Urothelium cell line (cell line): ENCODE measurements around the gene UGT1A10.
"Not testable (repeated sequence)": the region's sequence is repeated elsewhere in the genome, so short reads cannot be mapped to it uniquely, and the experiment has no call there.

Source experiments
- DNase-seq: peaks from one replicate; pipeline ENCODE4 v3.0.0; 2011; ENCODE audit warnings: low spot score, mixed read lengths
- FAIRE-seq: peaks from 2 replicates; lab custom pipeline; 2011; peaks lifted over from hg19 to GRCh38; lab: Jason Lieb, UNC

UGT1A10 gene

DNA sequence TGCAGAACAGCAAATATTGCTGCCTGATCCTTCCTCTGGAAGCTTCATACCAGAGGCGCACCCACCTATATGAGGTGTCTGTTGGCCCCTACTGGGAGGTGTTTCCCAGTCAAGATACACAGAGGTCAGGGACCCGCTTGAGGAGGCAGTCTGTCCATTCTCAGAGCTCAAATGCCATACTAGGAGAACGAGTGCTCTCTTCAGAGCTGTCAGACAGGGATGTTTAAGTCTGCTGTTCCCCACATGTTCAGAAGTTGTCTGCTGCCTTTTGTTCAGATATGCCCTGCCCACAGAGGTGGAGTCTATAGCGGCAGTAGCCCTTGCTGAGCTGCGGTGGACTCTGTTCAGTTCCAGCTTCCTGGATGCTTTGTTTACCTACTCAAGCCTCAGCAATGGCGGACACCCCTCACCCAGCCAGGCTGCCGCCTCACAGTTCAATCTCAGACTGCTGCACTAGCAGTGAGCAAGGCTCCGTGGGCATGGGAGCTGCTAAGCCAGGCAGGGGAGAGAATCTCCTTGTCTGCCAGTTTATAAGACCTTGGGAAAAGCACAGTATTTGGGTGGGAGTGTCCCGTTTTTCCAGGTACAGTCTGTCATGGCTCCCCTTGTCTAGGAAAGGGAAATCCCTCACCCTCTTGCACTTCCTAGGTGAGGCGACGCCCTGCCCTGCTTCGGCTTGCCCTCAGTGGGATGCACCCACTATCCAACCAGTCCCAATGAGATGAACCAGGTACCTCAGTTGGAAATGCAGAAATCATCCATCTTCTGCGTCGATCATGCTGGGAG lies 100.8 kb downstream of the UGT1A10 start:
- not testable (repeated sequence) for DNase-seq, FAIRE-seq

DNA sequence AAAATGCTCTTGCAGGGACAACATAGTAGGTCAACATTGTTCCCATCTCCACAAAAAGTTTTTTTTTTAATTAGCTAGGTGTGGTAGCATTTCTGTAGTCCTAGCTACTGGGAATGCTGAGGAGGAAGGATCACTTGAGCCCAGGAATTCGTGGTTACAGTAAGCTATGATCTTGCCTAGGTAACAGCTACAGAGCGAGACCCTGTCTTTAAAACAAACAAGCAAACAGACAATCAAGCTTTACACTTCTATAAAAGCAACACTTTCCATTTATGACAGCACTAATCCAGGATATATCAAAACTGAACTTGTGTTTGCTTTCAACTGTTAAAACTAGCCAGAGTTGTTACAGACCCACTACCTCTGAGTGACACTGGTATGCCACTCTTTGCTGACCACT lies 104.6 kb downstream of the UGT1A10 start:
- no peak for DNase-seq

DNA sequence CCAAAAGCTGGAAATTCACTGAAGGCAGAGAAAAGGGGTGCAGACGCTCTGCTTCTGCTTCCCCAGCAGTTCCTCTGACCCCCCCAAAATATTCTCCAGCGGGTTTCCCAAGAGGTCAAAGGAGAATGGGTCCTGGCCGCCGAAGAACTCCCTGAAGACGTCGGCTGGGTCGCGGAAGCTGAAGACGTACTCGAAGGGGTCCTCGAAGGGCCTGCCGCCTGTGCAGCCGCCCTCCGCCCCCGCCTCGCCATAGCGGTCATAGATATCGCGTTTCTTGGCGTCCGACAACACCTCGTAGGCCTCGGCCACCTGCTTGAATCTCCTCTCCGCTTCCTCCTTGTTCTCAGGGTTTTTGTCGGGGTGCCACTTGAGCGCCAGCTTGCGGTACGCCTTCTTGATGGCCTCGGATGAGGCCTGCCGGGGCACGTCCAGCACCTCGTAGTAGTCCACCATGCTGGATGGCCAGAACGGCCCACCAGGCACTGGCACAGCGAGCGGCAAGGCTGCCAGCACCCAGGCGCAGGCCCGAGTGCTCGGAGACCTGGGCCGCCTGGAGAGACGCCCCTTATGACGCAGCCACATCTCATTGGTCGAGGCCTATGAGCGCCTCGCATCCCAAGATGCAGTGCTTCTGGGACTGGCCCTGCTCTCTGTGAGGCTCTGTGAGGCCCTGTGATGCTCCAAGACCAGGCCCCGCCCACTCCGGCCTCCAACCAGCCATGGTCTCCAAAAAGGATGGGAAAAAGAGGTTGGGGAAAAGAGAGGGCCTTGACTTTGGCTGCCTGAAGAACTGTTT lies 107.4 kb downstream of the UGT1A10 start:
- FAIRE-seq (no peak), DNase-seq (no peak)

More for the DNA sequence above, 104.6 kb downstream of the UGT1A10 start:
- FAIRE-seq = no peak

DNA sequence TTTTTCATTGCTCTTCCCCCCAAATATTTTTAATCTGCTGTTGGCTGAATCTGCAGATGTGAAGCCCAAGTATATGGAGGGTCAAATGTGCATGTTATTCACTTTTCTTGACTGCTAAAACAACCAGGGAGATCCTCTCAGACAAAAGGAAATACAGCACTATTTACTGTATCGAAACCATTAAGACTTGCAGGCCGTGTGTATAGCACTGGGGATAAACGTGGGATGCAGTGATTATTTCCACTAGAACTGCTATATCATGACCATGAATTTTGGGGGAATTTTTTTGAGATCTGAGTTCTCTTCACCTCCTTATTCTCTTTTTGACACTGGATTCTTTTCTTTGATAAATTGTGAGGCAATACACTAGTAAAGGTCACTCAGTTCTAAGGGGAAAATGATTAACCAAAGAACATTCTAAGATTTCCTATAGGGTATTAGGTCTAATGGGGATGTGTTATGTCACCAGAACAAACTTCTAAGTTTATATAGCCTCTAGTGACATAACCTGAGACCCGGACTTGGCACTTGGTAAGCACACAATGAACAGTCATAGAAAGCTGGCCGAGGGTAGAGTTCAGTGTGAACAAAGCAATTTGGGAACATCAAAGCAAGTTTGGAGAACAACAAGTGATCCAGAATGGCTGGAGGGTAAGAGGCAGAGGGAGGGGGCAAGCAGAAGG lies 109.0 kb downstream of the UGT1A10 start:
- DNase-seq = no peak
- no peak for FAIRE-seq

DNA sequence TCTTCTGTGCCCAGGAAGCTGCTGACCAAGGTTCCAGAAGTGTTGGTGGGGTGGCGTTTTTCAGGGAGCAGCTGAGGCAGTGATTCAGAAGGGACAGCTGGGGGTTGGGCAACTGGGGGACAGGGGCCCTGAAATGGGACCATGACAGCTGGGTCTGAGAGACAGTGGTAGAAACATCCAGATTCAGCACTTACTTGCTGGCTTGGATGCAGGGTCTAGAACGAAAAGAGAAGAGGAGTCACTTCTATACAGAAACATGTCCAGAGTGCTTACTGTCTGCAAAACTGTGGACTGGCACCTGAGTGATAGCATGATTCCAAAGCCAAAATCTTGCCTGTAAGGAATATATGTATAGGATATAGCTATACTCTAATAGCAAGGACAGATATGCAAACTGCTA lies 109.6 kb downstream of the UGT1A10 start:
- not testable (repeated sequence) for DNase-seq, FAIRE-seq

DNA sequence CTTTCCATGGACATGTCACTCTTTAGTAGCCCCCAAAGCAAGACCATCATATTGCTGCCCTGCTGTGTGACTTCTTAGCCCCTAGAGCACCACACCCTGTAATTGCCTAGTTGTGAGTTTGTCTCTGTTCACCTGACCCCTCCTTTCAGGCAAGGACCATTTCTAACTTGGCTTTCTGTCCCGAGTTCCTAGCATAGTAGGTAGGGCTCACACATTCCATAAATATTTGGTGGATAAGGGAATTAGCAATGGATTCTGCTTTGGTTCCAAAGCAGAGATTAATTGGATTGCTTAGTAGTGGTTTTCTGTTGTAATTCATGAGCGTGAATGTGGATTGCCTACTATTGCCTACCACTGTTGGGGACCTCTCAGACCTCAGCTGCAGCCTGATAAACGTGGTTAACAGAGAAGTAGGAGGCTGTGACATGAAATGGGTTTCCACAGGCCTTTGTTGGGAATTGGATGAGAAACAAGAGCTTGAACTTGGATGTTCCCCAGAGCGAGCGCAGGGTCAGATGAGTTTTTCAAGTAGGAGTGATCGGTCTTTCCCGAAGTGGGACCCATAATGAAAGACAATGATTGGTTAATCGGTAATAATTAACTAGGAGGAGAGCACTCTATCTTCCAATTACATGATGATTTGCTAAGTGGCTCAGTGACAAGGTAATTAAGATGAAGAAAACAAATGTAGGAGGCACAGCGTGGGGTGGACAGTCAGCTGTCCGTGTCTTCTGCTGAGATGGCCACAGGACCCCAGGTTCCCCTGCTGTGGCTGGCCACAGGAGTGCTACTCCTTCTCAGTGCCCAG lies 110.4 kb downstream of the UGT1A10 start:
- no peak for DNase-seq
- peak; percentile 86 for FAIRE-seq

DNA sequence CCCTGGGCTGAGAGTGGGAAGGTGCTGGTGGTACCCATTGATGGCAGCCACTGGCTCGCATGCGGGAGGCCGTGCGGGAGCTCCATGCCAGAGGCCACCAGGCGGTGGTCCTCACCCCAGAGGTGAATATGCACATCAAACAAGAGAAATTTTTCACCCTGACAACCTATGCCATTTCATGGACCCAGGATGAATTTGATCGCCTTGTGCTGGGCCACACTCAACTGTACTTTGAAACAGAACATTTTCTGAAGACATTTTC lies 111.0 kb downstream of the UGT1A10 start:
- no peak for DNase-seq
- no peak for FAIRE-seq

DNA sequence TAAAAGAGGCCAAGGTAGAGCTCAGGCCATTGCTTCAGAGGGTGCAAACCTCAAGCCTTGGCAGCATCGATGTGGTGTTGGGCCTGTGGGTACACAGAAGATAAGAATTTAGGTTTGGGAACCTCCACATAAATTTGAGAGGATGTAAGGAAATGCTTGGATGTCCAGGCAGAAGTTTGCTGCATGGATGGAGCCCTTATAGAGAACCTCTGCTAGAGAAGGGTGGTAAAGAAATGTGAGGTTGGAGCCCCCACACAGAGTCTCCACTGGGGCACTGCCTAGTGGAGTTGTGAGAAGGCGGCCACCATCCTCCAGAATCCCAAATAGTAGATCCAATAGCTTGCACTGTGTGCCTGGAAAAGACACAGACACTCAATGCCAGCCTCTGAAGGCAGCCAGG lies 114.4 kb downstream of the UGT1A10 start:
- DNase-seq, FAIRE-seq: not testable (repeated sequence)

DNA sequence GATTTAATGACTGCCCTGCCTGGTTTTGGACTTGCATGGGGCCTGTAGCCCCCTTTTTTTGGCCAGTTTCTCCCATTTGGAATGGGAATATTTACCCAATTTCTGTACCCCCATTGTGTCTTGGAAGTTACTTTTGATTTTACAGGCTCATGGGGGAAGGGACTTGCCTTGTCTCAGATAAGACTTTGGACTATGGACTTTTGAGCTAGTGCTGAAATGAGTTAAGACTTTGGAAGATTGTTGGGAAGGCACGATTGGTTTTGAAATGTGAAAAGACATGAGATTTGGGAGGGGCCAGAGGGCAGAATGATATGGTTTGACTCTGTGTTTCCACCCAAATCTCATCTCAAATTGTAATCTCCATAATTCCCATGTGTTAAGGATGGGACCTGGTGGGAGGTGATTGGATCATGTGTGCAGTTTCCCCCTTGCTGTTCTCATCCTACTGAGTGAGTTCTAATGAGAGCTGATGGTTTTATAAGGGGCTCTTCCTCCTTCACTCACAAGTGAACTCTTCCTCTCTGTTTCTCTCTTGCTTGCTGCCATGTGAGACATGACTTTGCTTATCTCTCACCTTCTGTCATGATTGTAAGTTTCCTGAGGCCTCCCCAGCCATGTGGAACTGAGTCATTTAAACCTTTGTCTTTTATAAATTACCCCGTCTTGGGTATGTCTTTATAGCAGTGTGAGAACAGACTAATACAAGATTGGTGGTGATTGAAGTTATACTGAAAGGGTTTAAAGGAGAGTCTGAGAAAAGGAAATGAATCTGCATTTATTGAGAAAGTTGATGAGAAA lies 115.2 kb downstream of the UGT1A10 start:
- DNase-seq, FAIRE-seq: not testable (repeated sequence)

DNA sequence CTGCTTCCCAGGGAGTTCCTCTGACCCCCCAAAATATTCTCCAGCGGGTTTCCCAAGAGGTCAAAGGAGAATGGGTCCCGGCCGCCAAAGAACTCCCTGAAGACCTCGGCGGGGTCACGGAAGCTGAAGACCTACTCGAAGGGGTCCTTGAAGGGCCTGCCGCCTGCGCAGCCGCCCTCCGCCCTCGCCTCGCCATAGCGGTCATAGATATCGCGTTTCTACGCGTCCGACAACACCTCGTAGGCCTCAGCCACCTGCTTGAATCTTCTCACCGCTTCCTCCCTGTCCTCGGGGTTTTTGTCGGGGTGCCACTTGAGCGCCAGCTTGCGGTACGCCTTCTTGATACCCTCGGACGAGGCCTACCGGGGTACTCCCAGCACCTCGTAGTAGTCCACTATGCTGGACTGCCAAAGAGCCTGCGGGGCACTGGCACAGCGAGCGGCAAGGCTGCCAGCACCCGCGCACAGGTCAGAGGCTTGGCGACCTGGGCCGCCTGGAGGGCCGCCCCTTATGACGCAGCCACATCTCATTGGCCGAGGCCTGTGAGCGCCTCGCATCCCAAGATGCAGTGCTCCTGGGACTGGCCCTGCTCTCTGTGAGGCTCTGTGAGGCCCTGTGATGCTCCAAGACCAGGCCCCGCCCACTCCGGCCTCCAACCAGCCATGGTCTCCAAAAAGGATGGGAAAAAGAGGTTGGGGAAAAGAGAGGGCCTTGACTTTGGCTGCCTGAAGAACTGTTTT lies 118.8 kb downstream of the UGT1A10 start:
- no peak for DNase-seq

DNA sequence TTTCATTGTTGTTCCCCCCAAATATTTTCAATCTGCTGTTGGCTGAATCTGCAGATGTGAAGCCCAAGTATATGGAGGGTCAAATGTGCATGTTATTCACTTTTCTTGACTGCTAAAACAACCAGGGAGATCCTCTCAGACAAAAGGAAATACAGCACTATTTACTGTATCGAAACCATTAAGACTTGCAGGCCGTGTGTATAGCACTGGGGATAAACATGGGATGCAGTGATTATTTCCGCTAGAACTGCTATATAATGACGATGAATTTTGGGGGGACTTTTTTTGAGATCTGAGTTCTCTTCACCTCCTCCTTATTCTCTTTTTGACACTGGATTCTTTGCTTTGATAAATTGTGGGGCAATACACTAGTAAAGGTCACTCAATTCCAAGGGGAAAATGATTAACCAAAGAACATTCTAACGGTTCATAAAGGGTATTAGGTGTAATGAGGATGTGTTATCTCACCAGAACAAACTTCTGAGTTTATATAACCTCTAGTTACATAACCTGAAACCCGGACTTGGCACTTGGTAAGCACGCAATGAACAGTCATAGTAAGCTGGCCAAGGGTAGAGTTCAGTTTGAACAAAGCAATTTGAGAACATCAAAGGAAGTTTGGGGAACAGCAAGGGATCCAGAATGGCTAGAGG lies 120.3 kb downstream of the UGT1A10 start:
- DNase-seq (no peak), FAIRE-seq (no peak)

More for the DNA sequence above, 118.8 kb downstream of the UGT1A10 start:
- FAIRE-seq = no peak

DNA sequence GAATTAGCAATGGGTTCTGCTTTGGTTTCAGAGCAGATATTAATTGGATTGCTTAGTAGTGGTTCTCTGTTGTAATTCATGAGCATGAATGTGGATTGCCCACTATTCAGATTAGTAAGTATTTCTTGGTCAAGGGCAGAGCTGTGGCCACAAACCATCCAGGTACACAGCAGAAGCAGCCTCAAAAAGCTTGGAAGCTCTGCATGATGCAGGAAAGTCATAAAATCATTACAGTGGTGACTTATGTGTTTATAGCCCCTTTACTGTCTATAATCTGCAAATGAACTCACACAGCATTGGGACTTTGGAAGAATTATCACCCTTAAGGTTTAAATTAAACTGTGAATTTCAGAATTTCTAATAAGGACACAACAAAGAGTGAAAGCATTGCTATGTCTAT lies 121.9 kb downstream of the UGT1A10 start:
- FAIRE-seq (no peak), DNase-seq (no peak)

DNA sequence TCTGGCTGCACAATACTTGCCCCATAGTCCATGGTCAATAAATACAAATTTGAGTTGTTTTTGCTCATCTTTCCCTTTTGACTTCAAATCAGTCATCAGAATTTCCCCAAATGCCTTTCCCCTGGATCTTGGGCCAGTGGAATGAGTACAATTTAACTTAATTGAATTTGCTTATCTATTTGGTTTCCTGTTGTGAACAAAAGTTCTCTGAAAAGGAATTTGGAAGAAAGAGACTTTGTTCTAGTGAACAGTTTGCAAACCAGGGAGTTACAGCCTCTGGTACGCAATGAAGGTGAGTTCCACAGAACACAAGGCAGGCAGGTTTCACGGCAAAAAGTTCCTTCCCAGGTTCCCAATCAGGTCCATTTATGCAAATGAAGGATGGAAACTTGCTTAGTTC lies 122.6 kb downstream of the UGT1A10 start:
- no peak for FAIRE-seq

DNA sequence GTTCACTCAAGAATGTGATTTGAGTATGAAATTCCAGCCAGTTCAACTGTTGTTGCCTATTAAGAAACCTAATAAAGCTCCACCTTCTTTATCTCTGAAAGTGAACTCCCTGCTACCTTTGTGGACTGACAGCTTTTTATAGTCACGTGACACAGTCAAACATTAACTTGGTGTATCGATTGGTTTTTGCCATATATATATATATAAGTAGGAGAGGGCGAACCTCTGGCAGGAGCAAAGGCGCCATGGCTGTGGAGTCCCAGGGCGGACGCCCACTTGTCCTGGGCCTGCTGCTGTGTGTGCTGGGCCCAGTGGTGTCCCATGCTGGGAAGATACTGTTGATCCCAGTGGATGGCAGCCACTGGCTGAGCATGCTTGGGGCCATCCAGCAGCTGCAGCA lies 123.8 kb downstream of the UGT1A10 start, which contains the start of gene UGT1A1:
UGT1A1 (plus strand) TSS at position 228 of the 400 bp plus-strand sequence; CDS start at position 246, 18 bp downstream.
- no peak for FAIRE-seq
- DNase-seq = no peak

More for the DNA sequence above, 122.6 kb downstream of the UGT1A10 start:
- no peak for DNase-seq

DNA sequence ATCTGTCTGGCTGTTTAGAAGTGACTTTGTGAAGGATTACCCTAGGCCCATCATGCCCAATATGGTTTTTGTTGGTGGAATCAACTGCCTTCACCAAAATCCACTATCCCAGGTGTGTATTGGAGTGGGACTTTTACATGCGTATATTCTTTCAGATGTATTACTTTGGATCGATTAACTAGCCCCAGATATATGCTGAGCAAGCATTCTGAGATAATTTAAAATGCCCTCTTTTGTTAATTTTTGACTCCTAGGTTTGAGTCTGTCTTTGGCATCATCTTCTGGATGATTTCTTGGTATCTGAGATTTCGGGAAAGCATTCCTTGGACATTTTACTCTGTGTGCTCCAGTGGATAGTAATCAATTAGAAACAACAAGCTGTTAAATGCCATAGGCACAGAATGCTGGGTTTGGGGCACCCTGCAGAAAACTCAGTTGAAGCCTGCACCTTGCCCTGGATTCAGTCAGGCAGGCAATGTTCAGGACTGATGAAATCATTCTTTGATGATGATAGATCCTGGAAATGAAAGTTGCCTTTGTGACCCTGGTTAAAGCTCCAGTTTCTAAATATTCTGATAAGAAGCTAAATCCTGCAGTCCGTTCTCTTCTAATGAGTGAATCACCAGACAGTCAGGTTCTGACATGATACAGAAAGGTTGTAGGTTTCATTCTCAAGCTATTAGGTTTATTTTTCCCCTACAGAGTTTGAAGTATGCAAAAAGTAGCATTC lies 125.0 kb downstream of the UGT1A10 start:
- DNase-seq = no peak
- FAIRE-seq = no peak

DNA sequence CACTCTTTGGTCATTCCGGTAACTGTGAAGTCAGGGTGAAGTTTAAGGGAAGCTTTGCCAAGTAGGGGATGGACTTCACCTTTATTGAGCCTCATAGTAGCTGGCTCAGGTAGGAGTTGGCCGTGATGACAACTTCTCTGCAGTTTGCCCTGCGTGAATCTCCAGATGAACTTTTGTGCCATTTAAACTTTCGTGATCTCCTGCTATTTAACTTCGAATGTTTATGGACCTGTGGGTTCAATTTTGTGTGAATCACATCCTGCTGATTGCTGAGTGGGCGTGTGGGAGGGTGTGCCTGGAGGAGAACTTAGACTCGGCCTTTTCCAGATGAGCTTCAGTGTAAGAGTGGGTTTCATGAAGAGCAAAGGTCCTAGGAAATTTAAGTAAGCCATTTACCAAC lies 128.0 kb downstream of the UGT1A10 start:
- DNase-seq (peak; percentile 26), FAIRE-seq (no peak)

DNA sequence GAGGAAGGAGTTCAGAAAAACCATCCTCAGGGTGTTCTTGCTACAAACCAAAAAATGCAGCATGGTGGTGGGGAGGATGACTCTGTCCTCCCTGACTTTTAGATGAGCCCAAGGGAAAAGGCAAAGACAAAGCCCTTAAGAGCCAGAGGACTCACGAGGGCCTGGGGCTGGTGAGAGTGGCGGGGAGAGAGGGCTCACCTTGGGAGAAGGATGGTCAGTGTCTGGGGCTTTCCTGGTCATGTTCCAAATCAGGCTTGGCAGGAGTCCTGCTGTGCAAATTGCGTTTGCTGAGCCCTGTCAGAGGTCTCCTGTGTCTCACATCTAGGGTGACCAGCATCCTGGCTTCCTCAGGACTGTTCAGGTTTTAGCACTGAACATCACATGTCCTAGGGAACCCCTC lies 128.5 kb downstream of the UGT1A10 start:
- FAIRE-seq (no peak), DNase-seq (no peak)

DNA sequence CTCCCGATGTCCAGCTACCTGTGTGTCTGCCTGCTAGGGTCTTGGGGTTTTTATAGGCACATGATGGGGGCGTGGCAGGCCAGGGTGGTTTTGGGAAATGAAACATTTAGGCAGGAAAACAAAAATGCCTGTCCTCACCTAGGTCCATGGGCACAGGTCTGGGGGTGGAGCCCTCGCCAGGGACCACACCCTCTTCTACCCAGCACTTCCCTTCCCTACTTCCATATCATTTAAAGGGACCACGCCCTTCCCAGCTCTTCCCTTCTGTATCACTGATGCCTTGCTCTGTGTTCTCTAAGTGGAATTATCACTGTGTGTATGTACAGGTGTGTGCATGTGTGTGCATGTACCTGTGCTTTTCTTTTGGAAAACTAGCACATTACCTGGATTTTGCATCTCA lies 130.2 kb downstream of the UGT1A10 start:
- FAIRE-seq = no peak
- no peak for DNase-seq
